ENCODE measurements around the gene ABHD10.

The ABHD10 gene

GRCh38 chr3:111936191-111936841 lies 42.5 kb upstream of the ABHD10 start:
- Histone ChIP-seq H3K27me3 (replicated peaks; ENCODE audit: insufficient read depth, low read length) (no peaks in the 10 kb centered on the region), H4K20me1 (ENCODE audit: insufficient read depth, low read length) (no peaks in the 10 kb centered on the region), H3F3A (ENCODE audit: insufficient read depth, low read length) (no peaks in the 10 kb centered on the region), H3K79me2 (ENCODE audit: low read length) (no peaks in the 10 kb centered on the region), H3K4me3 (ENCODE audit: low read length) (no peak overlapping the region), H3K36me3 (replicated peaks; ENCODE audit: insufficient read depth, low read length) (no peaks in the 10 kb centered on the region), H3K9me2 (replicated peaks; ENCODE audit: insufficient read depth, low read length) (no peaks in the 10 kb centered on the region), H3K9ac (ENCODE audit: low read length) (no peak overlapping the region), H3K4me2 (ENCODE audit: low read depth, low read length) (no peak overlapping the region), H3K9me3 (replicated peaks; ENCODE audit: insufficient read depth, low read length) (no peaks in the 10 kb centered on the region), H3K27ac (ENCODE audit: low read length) (no peak overlapping the region), H2AFZ (ENCODE audit: low read length) (no peak overlapping the region), H3K4me1 (ENCODE audit: low read length) (no peaks in the 10 kb centered on the region)
- TF ChIP-seq EZH2 (optimal IDR thresholded peaks at IDR 0.05; ENCODE audit: low read depth, low read length): no peak
- TF ChIP-seq CTCF (IDR thresholded peaks at IDR 0.05; ENCODE audit: low read length): no peak
- no peak for TF ChIP-seq EZH2phosphoT487 (IDR thresholded peaks at IDR 0.05; ENCODE audit: low read length)
- DNase-seq: no peak

- H3K9me2 ChIP-seq (replicated peaks; ENCODE audit: insufficient read depth, low read length): no peaks in the 10 kb centered on the region
- H3K27ac ChIP-seq (ENCODE audit: low read length): no peak overlapping the region
- no peak overlapping the region for H3K4me3 ChIP-seq (ENCODE audit: low read length)
- H3K9me3 ChIP-seq (replicated peaks; ENCODE audit: insufficient read depth, low read length): no peaks in the 10 kb centered on the region
- no peaks in the 10 kb centered on the region for H3K79me2 ChIP-seq (ENCODE audit: low read length)
- no peaks in the 10 kb centered on the region for H3K27me3 ChIP-seq (replicated peaks; ENCODE audit: insufficient read depth, low read length)
- no peak overlapping the region for H2AFZ ChIP-seq (ENCODE audit: low read length)
- H3K9ac ChIP-seq (ENCODE audit: low read length): no peak overlapping the region
- DNase-seq: no peak
- no peak for TF ChIP-seq CTCF (IDR thresholded peaks at IDR 0.05; ENCODE audit: low read length)
- no peak for TF ChIP-seq EZH2phosphoT487 (IDR thresholded peaks at IDR 0.05; ENCODE audit: low read length)
- no peak for TF ChIP-seq EZH2 (optimal IDR thresholded peaks at IDR 0.05; ENCODE audit: low read depth, low read length)
- no peaks in the 10 kb centered on the region for H4K20me1 ChIP-seq (ENCODE audit: insufficient read depth, low read length)
- H3F3A ChIP-seq (ENCODE audit: insufficient read depth, low read length): no peaks in the 10 kb centered on the region
- no peaks in the 10 kb centered on the region for H3K36me3 ChIP-seq (replicated peaks; ENCODE audit: insufficient read depth, low read length)
- no peak overlapping the region for H3K4me2 ChIP-seq (ENCODE audit: low read depth, low read length)
- H3K4me1 ChIP-seq (ENCODE audit: low read length): no peaks in the 10 kb centered on the region
These were observed 41.9 kb upstream of the ABHD10 start for GRCh38 chr3:111936967-111937366.

- Histone ChIP-seq H3K79me2 (ENCODE audit: low read length) (no peaks in the 10 kb centered on the region), H3K4me2 (ENCODE audit: low read depth, low read length) (no peak overlapping the region), H3K36me3 (replicated peaks; ENCODE audit: insufficient read depth, low read length) (no peaks in the 10 kb centered on the region), H3K9ac (ENCODE audit: low read length) (no peak overlapping the region), H2AFZ (ENCODE audit: low read length) (no peak overlapping the region), H3K27ac (ENCODE audit: low read length) (no peak overlapping the region), H4K20me1 (ENCODE audit: insufficient read depth, low read length) (no peaks in the 10 kb centered on the region), H3K9me2 (replicated peaks; ENCODE audit: insufficient read depth, low read length) (no peaks in the 10 kb centered on the region), H3K27me3 (replicated peaks; ENCODE audit: insufficient read depth, low read length) (no peaks in the 10 kb centered on the region), H3F3A (ENCODE audit: insufficient read depth, low read length) (no peaks in the 10 kb centered on the region), H3K9me3 (replicated peaks; ENCODE audit: insufficient read depth, low read length) (no peaks in the 10 kb centered on the region), H3K4me3 (ENCODE audit: low read length) (no peak overlapping the region), H3K4me1 (ENCODE audit: low read length) (no peaks in the 10 kb centered on the region)
- TF ChIP-seq EZH2 (optimal IDR thresholded peaks at IDR 0.05; ENCODE audit: low read depth, low read length): no peak
- no peak for TF ChIP-seq EZH2phosphoT487 (IDR thresholded peaks at IDR 0.05; ENCODE audit: low read length)
- no peak for TF ChIP-seq CTCF (IDR thresholded peaks at IDR 0.05; ENCODE audit: low read length)
- DNase-seq: no peak
These were observed 41.0 kb upstream of the ABHD10 start for GRCh38 chr3:111937871-111938270.
